Liver (tissue), 9 donors: ENCODE data around the gene FABP1. TPM values are rescaled to one million over a fixed set of nuclear protein-coding genes. Genes with fewer than 3 reads are reported as not detected.

ENCODE experiments used
- DNase-seq: peaks from one replicate; pipeline ENCODE4 v3.0.0-alpha.2; 2017; ENCODE audit warnings: low spot score
- H3K27ac ChIP-seq, 2 donors: one replicate each; pipeline ENCODE4 v1.7.0; 2013; ENCODE audit warnings: inconsistent platforms in 2 of 2, low read length in 2 of 2, control low read depth in 1 of 2, low read depth in 1 of 2, mild to moderate bottlenecking in 1 of 2
- H3K27me3 ChIP-seq, 4 donors: one replicate each; pipeline versions ENCODE4 v1.6.1 to v1.7.0; 2013; ENCODE audit warnings: low read length in 3 of 4, inconsistent platforms in 1 of 4, mild to moderate bottlenecking in 1 of 4, moderate library complexity in 1 of 4; ENCODE audit not compliant: control insufficient read depth in 4 of 4, insufficient read depth in 4 of 4
- H3K36me3 ChIP-seq, 4 donors: one replicate each; pipeline versions ENCODE4 v1.6.1 to v1.7.0; 2013; ENCODE audit warnings: low read length in 3 of 4, mild to moderate bottlenecking in 3 of 4, low read depth in 1 of 4, moderate library complexity in 1 of 4; ENCODE audit not compliant: control insufficient read depth in 4 of 4, insufficient read depth in 3 of 4
- H3K4me1 ChIP-seq, 4 donors: one replicate each; pipeline versions ENCODE4 v1.6.1 to v1.7.0; 2013; ENCODE audit warnings: low read length in 3 of 4, mild to moderate bottlenecking in 3 of 4, moderate library complexity in 1 of 4; ENCODE audit not compliant: control insufficient read depth in 4 of 4, insufficient read depth in 4 of 4
- H3K4me3 ChIP-seq, 3 donors: one replicate each; pipeline versions ENCODE4 v1.6.1 to v1.7.0; 2013; ENCODE audit warnings: low read length in 3 of 3, control low read depth in 1 of 3, low read depth in 1 of 3, mild to moderate bottlenecking in 1 of 3
- H3K9ac ChIP-seq, 2 donors: one replicate each; pipeline ENCODE4 v1.7.0; 2013; ENCODE audit warnings: low read length in 2 of 2, mild to moderate bottlenecking in 2 of 2, moderate library complexity in 2 of 2, control low read depth in 1 of 2, low read depth in 1 of 2
- H3K9me3 ChIP-seq, 4 donors: one replicate each; pipeline versions ENCODE4 v1.6.1 to v1.7.0; 2013; ENCODE audit warnings: low read length in 3 of 4; ENCODE audit not compliant: control insufficient read depth in 4 of 4
- ATF3 ChIP-seq: IDR thresholded peaks from 2 replicates; pipeline ENCODE4 v1.6.1; 2016; ENCODE audit warnings: antibody characterized with exemption
- CTCF ChIP-seq: fragments of 150-350 bp; IDR thresholded peaks from 2 replicates; pipeline ENCODE4 v1.5.1; 2017; ENCODE audit warnings: improper control_type of control experiment, low read depth, low read length; ENCODE audit not compliant: missing input control
- EGR1 ChIP-seq, 2 donors: IDR thresholded peaks; 2 replicates each; pipeline ENCODE4 v1.6.1; 2016 to 2018; ENCODE audit warnings: antibody characterized with exemption in 2 of 2, low read depth in 2 of 2
- FOXA1 ChIP-seq: IDR thresholded peaks from 2 replicates; pipeline ENCODE4 v1.6.1; 2016; ENCODE audit warnings: antibody characterized with exemption
- FOXA2 ChIP-seq: IDR thresholded peaks from 2 replicates; pipeline ENCODE4 v1.6.1; 2016; ENCODE audit warnings: antibody characterized with exemption
- GABPA ChIP-seq, 2 donors: IDR thresholded peaks in 1 of 2; conservative IDR thresholded peaks in 1 of 2; 2 replicates each; pipeline ENCODE4 v1.6.1; 2016; ENCODE audit warnings: antibody characterized with exemption in 2 of 2, mild to moderate bottlenecking in 1 of 2, moderate library complexity in 1 of 2
- HNF4A ChIP-seq, 2 donors: conservative IDR thresholded peaks; 2 replicates each; pipeline ENCODE4 v1.6.1; 2016; ENCODE audit warnings: antibody characterized with exemption in 2 of 2, mild to moderate bottlenecking in 2 of 2
- HNF4G ChIP-seq: IDR thresholded peaks from 2 replicates; pipeline ENCODE4 v1.6.1; 2016; ENCODE audit warnings: antibody characterized with exemption
- JUND ChIP-seq, 2 donors: IDR thresholded peaks; 2 replicates each; pipeline ENCODE4 v1.6.1; 2016; ENCODE audit warnings: antibody characterized with exemption in 2 of 2
- MAX ChIP-seq: IDR thresholded peaks from 2 replicates; pipeline ENCODE4 v1.6.1; 2016; ENCODE audit warnings: antibody characterized with exemption
- NR2F2 ChIP-seq: IDR thresholded peaks from 2 replicates; pipeline ENCODE4 v1.6.1; 2016; ENCODE audit warnings: antibody characterized with exemption
- RAD21 ChIP-seq, 2 donors: IDR thresholded peaks; 2 replicates each; pipeline ENCODE4 v1.6.1; 2016; ENCODE audit warnings: antibody characterized with exemption in 2 of 2, mild to moderate bottlenecking in 2 of 2
- REST ChIP-seq: IDR thresholded peaks from 2 replicates; pipeline ENCODE4 v1.6.1; 2016; ENCODE audit warnings: antibody characterized with exemption, mild to moderate bottlenecking
- RXRA ChIP-seq, 2 donors: IDR thresholded peaks; 2 replicates each; pipeline ENCODE4 v1.6.1; 2017 to 2018; ENCODE audit warnings: antibody characterized with exemption in 2 of 2, mild to moderate bottlenecking in 1 of 2
- SP1 ChIP-seq: IDR thresholded peaks from 2 replicates; pipeline ENCODE4 v1.6.1; 2018; ENCODE audit warnings: antibody characterized with exemption, mild to moderate bottlenecking
- TAF1 ChIP-seq: conservative IDR thresholded peaks from 2 replicates; pipeline ENCODE4 v1.6.1; 2016; ENCODE audit warnings: antibody characterized with exemption, mild to moderate bottlenecking
- YY1 ChIP-seq: IDR thresholded peaks from 2 replicates; pipeline ENCODE4 v1.6.1; 2016; ENCODE audit warnings: antibody characterized with exemption, mild to moderate bottlenecking
- ZBTB33 ChIP-seq: IDR thresholded peaks from 2 replicates; pipeline ENCODE4 v1.6.1; 2016; ENCODE audit warnings: antibody characterized with exemption
- WGBS: extraction: QIAGEN DNeasy Blood & Tissue Kit; methylation state at CpG from one replicate; pipeline ENCODE4 v1.1.7; 2013; 5-methylcytosine and 5-hydroxymethylcytosine counted together
- polyA plus RNA-seq, 2 donors: library from polyadenylated mRNA; stranded (reverse) in 1 of 2; unstranded in 1 of 2; fragments of 200-250 nt in 1 of 2; fragments of >200 nt in 1 of 2; fragmentation: Nextera tagmentation in 1 of 2; extraction: Ambion mirVana in 1 of 2; gene quantifications; one replicate each; pipeline versions ENCODE4 v1.2.1 to v1.2.3, GENCODE V29; 2013 to 2015
- total RNA-seq, 2 donors: library from RNA; depleted of rRNA; stranded (reverse); fragments of >200 nt; gene quantifications; one replicate each; pipeline ENCODE4 v1.2.3, GENCODE V29; 2014
- donor health status: healthy.
- donor health status: healthy.
- donor health status: healthy.
- donor health status: healthy.
- donor health status: healthy.

FABP1 gene
- total and polyA plus RNA-seq, 4 donors: 975 to 7,337 (median 2,306) TPM

DNA sequence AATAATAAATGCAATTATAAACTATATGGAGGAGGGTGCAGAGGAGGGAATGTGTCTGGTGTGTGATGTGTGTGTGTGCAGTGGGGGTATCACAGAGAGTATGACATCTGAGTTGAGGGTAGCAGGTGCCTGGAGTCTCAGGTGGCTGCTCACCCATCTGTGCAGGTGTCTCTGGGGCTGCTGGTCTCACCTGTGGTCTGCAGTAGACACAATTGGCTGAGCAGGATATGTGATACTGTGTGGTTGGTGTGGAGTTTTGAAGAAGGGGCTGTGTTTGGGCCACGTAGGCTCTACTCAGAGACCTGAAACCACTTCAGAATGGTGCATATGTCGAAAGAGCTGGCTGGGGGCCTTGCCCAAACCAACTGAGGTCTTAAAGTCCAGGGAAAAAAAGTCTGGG is 17.0 kb downstream of the FABP1 start:
- no peak overlapping the region for H3K27ac ChIP-seq
- no peaks in the 10 kb centered on the region for H3K4me1 ChIP-seq
- no peaks in the 10 kb centered on the region for H3K27me3 ChIP-seq
- no peak overlapping the region for H3K9ac ChIP-seq
- H3K9me3 ChIP-seq: no peaks in the 10 kb centered on the region
- H3K4me3 ChIP-seq: no peak overlapping the region
- DNase-seq: no peak
- WGBS: 82% methylated on average over 2 of the region's 2 CpGs
- TF ChIP-seq HNF4A (conservative IDR thresholded peaks at IDR 0.05) (no peak), TAF1 (no peak), EGR1 (IDR thresholded peaks at IDR 0.05; ENCODE audit: low read depth in 2 of 2) (no peak), REST (no peak), CTCF (no peak), HNF4G (no peak), JUND (IDR thresholded peaks at IDR 0.05) (no peak), NR2F2 (no peak), FOXA1 (no peak), RXRA (IDR thresholded peaks at IDR 0.05) (no peak), YY1 (no peak), ZBTB33 (no peak), GABPA (IDR thresholded peaks at IDR 0.05 in 1 of 2, conservative IDR thresholded peaks at IDR 0.05 in 1 of 2) (no peak), RAD21 (IDR thresholded peaks at IDR 0.05) (no peak)
- H3K36me3 ChIP-seq: no peaks in the 10 kb centered on the region

DNA sequence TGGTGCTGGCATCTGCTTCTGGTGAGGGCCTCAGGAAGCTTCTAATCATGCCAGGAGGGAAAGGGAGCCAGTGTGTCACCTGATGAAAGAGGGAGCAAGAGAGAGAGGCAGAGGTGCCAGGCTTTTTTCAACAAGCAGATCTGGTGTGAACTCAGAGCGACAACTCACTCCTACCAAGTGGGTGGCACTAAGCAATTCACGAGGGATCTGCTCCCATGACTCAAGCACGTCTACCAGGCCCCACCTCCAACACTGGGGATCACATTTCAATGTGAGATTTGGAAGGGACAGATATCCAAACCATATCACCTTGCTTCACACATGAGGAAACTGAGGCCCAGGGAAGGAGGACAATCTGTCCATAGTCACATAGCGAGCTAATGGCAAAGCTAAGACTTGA is 19.1 kb downstream of the FABP1 start:
- WGBS: 89% methylated on average over 4 of the region's 4 CpGs
- Histone ChIP-seq H3K27me3 (no peaks in the 10 kb centered on the region), H3K4me3 (no peak overlapping the region), H3K9me3 (no peaks in the 10 kb centered on the region), H3K36me3 (no peaks in the 10 kb centered on the region), H3K27ac (no peak overlapping the region), H3K9ac (no peak overlapping the region), H3K4me1 (no peaks in the 10 kb centered on the region)
- no peak for DNase-seq
- TF ChIP-seq MAX: no peak
- TF ChIP-seq NR2F2: no peak
- TF ChIP-seq EGR1 (IDR thresholded peaks at IDR 0.05; ENCODE audit: low read depth in 2 of 2): no peak
- no peak for TF ChIP-seq TAF1
- TF ChIP-seq ATF3: no peak
- TF ChIP-seq RXRA (IDR thresholded peaks at IDR 0.05): no peak
- no peak for TF ChIP-seq RAD21 (IDR thresholded peaks at IDR 0.05)
- no peak for TF ChIP-seq ZBTB33
- TF ChIP-seq YY1: no peak
- TF ChIP-seq HNF4A (conservative IDR thresholded peaks at IDR 0.05): no peak
- no peak for TF ChIP-seq SP1
- TF ChIP-seq FOXA1: no peak
- no peak for TF ChIP-seq GABPA (IDR thresholded peaks at IDR 0.05 in 1 of 2, conservative IDR thresholded peaks at IDR 0.05 in 1 of 2)
- no peak for TF ChIP-seq JUND (IDR thresholded peaks at IDR 0.05)
- no peak for TF ChIP-seq CTCF
- TF ChIP-seq FOXA2: no peak
- TF ChIP-seq HNF4G: no peak
